Activated naive CD8-positive, alpha-beta T cell treated with anti-CD3 and anti-CD28 coated beads for 36 hours (primary cell): ENCODE data around the gene GLYATL3. TPM values are rescaled to one million over a fixed set of nuclear protein-coding genes. Genes with fewer than 3 reads are reported as not detected.

Source experiments
- DNase-seq: peaks from one replicate; pipeline ENCODE4 v3.0.0; 2021
- H3K27ac Mint-ChIP-seq: one replicate; pipeline ENCODE4 v1.8.0; 2022; ENCODE audit warnings: mild to moderate bottlenecking, moderate library complexity, mixed read lengths
- H3K27me3 Mint-ChIP-seq: one replicate; pipeline ENCODE4 v1.8.0; 2022; ENCODE audit warnings: mild to moderate bottlenecking, mixed read lengths
- H3K36me3 Mint-ChIP-seq: one replicate; pipeline ENCODE4 v1.8.0; 2021; ENCODE audit warnings: mild to moderate bottlenecking, mixed read lengths
- H3K4me1 Mint-ChIP-seq: one replicate; pipeline ENCODE4 v1.8.0; 2021; ENCODE audit warnings: mixed read lengths
- H3K4me3 Mint-ChIP-seq: one replicate; pipeline ENCODE4 v1.8.0; 2022; ENCODE audit warnings: mild to moderate bottlenecking, moderate library complexity, mixed read lengths
- H3K9me3 Mint-ChIP-seq: one replicate; pipeline ENCODE4 v1.8.0; 2022; ENCODE audit warnings: mixed read lengths
- total RNA-seq, 2 experiments: library from RNA; stranded (reverse); gene quantifications; one replicate each; pipeline ENCODE4 v1.2.3, GENCODE V29; 2021

GLYATL3 gene
- total RNA-seq, 2 experiments from 2014 or later, result not detected

DNA sequence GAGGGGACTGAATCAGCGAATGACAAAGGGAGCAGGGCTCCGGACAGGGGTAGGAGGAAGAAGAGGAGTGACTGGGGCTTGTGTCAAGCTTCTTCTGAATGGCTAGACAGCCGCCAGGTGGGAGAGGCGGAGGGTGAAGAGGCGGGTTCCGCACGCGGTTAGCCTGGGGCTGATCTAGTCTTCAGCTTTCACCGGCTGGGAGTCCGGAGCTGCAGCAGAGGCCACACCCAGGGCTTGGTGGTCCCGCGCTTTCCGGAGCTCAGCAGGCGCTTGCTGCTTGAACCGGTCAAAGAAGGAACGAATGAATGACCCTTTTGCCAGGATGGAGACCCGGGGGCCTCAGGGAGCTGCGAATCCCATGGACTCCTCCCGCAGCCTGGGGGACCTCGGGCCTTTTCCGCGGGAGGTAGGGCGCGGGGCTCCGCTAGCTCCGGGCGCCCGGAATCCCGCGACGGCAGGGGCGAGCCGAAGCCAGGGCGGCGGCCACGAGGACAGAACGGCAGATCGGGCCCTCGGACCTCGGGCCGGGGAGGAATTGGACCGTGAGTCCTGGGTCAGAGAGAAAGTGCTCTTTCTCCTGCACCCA, 50.9 kb downstream of the GLYATL3 start, which contains the start of gene C6orf141:
Gene C6orf141, plus strand, starts transcription at position 177 of the 586 bp plus-strand sequence. Its CDS starts 125 bp downstream, at position 302.
- Mint-ChIP-seq H3K4me3 (peak within 1 kb of the TSS; percentile 67), H3K36me3 (no peaks in the 10 kb centered on the region), H3K4me1 (peaks cover 19% of the 10 kb centered on the region), H3K27me3 (peaks cover 64% of the 10 kb centered on the region), H3K27ac (peak within 1 kb of the TSS; percentile 23), H3K9me3 (no peaks in the 10 kb centered on the region)
- peak; percentile 47 for DNase-seq

- DNase-seq, result no peak
- H3K36me3 Mint-ChIP-seq, result no peaks in the 10 kb centered on the region
- H3K27ac Mint-ChIP-seq, result peak overlapping the region; percentile 23
- no peaks in the 10 kb centered on the region for H3K9me3 Mint-ChIP-seq
- peaks cover 20% of the 10 kb centered on the region for H3K4me1 Mint-ChIP-seq
- peaks cover 66% of the 10 kb centered on the region for H3K27me3 Mint-ChIP-seq
- peak overlapping the region; percentile 67 for H3K4me3 Mint-ChIP-seq
Observed at GRCh38 chr6:49551078-49551865, 51.5 kb downstream of the GLYATL3 start.

DNA sequence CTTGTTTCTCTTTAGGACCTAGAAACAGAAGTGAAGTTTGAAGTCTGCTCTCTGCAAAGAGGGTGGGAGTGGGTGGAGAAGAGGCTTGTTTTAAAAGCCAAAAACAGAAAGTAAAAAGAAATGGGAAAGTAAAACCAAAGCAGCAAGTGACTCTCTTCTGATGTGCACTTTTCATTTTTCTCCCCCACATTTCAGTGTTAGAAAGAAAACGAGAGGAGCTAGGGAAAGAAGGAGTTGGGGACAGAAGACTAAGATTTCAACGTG, 52.1 kb downstream of the GLYATL3 start:
- Mint-ChIP-seq H3K4me3 (peak overlapping the region; percentile 67), H3K36me3 (no peaks in the 10 kb centered on the region), H3K4me1 (peaks cover 25% of the 10 kb centered on the region), H3K27me3 (peaks cover 63% of the 10 kb centered on the region), H3K27ac (no peak overlapping the region), H3K9me3 (no peaks in the 10 kb centered on the region)
- no peak for DNase-seq

- Mint-ChIP-seq H3K27me3 (peaks cover 56% of the 10 kb centered on the region), H3K36me3 (no peaks in the 10 kb centered on the region), H3K9me3 (no peaks in the 10 kb centered on the region), H3K4me3 (no peak overlapping the region), H3K27ac (no peak overlapping the region), H3K4me1 (peaks cover 25% of the 10 kb centered on the region)
- no peak for DNase-seq
Observed at GRCh38 chr6:49552596-49552995, 52.9 kb downstream of the GLYATL3 start.

DNA sequence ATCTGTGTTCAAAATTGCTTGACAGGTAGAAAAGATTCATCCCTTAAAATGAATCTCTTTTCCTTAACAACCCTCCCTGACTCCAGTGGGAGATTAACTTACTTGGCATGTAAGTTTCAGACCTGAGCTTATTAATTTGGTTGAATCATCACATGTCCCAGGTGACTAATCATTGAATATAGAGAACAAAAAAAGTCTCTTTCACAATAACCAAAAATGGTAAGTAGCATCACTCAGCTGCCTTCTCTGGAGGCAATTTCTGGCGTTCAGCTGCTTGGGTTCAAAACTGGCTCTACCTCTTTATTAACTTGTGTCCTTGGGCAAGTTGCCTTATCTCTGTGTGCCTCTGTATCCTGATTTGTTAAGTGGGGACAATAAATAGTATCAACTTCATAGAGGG, 53.7 kb downstream of the GLYATL3 start:
- DNase-seq, result no peak
- no peak overlapping the region for H3K27ac Mint-ChIP-seq

GRCh38 chr6:49555951-49556350, 56.2 kb downstream of the GLYATL3 start:
- no peak overlapping the region for H3K27ac Mint-ChIP-seq
- H3K4me1 Mint-ChIP-seq, result peaks cover 22% of the 10 kb centered on the region
- H3K27me3 Mint-ChIP-seq, result peaks cover 31% of the 10 kb centered on the region
- no peak for DNase-seq
- no peak overlapping the region for H3K4me3 Mint-ChIP-seq
- no peaks in the 10 kb centered on the region for H3K9me3 Mint-ChIP-seq
- H3K36me3 Mint-ChIP-seq, result no peaks in the 10 kb centered on the region

More for the DNA sequence above, 53.7 kb downstream of the GLYATL3 start:
- Mint-ChIP-seq H3K9me3 (no peaks in the 10 kb centered on the region), H3K4me3 (no peak overlapping the region), H3K4me1 (peaks cover 25% of the 10 kb centered on the region), H3K36me3 (no peaks in the 10 kb centered on the region), H3K27me3 (peaks cover 53% of the 10 kb centered on the region)

DNA sequence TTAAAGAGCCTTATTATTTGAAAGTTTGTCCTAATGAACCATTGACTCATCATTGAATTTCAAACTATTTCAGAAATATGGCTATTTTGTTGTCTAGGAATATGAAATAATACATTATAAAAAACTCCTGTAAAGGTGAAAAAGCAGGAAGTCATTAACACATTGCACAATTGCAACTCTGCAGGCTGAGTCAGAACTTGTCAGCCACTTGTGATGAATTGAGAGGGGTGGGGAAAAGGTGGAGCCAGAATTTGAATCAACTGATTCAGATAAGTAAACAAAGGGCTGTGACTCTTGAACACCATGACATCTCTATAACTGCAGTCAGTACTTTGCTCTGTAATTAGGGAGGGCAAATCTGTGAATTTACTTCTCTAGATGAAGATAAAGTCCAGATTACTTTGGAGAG, 56.7 kb downstream of the GLYATL3 start:
- H3K9me3 Mint-ChIP-seq, result no peaks in the 10 kb centered on the region
- no peak overlapping the region for H3K27ac Mint-ChIP-seq
- no peak overlapping the region for H3K4me3 Mint-ChIP-seq
- peaks cover 19% of the 10 kb centered on the region for H3K4me1 Mint-ChIP-seq
- H3K27me3 Mint-ChIP-seq, result peaks cover 26% of the 10 kb centered on the region
- no peak for DNase-seq
- H3K36me3 Mint-ChIP-seq, result no peaks in the 10 kb centered on the region

DNA sequence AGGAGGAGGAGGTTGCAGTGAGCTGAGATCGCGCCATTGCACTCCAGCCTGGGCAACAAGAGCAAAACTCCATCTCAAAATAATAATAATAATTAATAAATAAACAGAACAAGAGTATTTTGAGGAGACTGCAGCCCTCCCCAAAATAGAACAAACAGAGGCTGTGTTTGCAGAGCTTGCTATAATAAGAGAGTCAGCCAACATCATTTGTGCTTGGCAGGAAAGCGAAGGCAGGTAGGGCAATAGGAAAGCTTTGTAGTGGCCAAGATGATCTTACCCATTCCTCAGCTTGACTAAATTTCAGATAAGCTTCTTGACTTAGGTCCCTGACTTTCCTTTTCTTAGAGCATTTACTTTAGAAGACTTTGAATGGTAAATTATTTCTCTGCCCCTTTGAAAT, 57.5 kb downstream of the GLYATL3 start:
- Mint-ChIP-seq H3K36me3 (no peaks in the 10 kb centered on the region), H3K9me3 (no peaks in the 10 kb centered on the region), H3K4me1 (peaks cover 13% of the 10 kb centered on the region), H3K27ac (no peak overlapping the region), H3K4me3 (no peak overlapping the region), H3K27me3 (peaks cover 21% of the 10 kb centered on the region)
- no peak for DNase-seq

- no peaks in the 10 kb centered on the region for H3K9me3 Mint-ChIP-seq
- peaks cover 9% of the 10 kb centered on the region for H3K4me1 Mint-ChIP-seq
- peaks cover 21% of the 10 kb centered on the region for H3K27me3 Mint-ChIP-seq
- DNase-seq, result no peak
- H3K36me3 Mint-ChIP-seq, result no peaks in the 10 kb centered on the region
- H3K4me3 Mint-ChIP-seq, result no peak overlapping the region
- H3K27ac Mint-ChIP-seq, result no peak overlapping the region
Observed at GRCh38 chr6:49558238-49558637, 58.5 kb downstream of the GLYATL3 start.

GRCh38 chr6:49563006-49563886, 63.5 kb downstream of the GLYATL3 start:
- no peaks in the 10 kb centered on the region for H3K9me3 Mint-ChIP-seq
- H3K4me3 Mint-ChIP-seq, result no peak overlapping the region
- no peaks in the 10 kb centered on the region for H3K4me1 Mint-ChIP-seq
- DNase-seq, result no peak
- H3K27ac Mint-ChIP-seq, result no peak overlapping the region
- no peaks in the 10 kb centered on the region for H3K36me3 Mint-ChIP-seq
- H3K27me3 Mint-ChIP-seq, result peaks cover 20% of the 10 kb centered on the region

DNA sequence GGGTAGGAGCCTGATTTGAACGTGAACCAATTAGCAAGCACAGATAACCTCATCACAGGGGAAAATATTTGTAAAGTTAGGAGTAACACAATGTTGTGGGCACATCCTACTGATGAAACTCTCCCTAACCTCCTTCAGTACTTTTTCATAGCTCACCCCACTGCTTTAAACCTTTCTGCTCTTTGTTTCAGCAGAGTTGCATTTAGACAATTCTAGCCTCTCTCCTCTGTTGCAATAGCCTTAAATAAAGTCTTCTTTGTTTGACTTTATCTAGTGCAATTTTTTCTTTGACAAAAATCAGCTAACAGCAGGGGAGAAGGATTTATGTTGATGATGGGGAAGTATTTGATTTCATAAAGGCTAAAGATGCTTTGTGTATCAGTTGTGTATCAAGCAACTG, 64.8 kb downstream of the GLYATL3 start:
- Mint-ChIP-seq H3K4me1 (no peaks in the 10 kb centered on the region), H3K27me3 (peaks cover 24% of the 10 kb centered on the region), H3K27ac (no peak overlapping the region), H3K9me3 (no peaks in the 10 kb centered on the region), H3K36me3 (no peaks in the 10 kb centered on the region), H3K4me3 (no peak overlapping the region)
- DNase-seq, result no peak

DNA sequence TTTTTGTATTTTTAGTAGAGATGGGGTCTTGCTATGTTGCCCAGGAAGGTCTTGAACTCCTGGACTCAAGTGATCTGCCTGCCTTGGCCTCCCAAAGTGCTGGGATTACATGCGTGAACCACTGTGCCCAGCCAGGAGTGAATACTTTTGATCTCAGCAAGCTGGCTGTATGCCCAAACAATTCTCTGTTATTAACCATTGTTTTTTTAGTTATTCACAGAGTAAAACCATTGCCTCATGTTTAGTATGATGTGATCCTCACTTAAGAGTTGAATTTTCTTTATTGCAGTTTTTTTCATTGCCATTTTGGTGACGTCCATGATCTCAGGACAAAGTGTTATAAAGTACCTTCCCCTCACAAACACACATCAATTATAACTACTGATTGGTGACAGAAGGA, 65.5 kb downstream of the GLYATL3 start:
- H3K4me1 Mint-ChIP-seq, result no peaks in the 10 kb centered on the region
- no peaks in the 10 kb centered on the region for H3K36me3 Mint-ChIP-seq
- H3K4me3 Mint-ChIP-seq, result no peak overlapping the region
- DNase-seq, result no peak
- no peak overlapping the region for H3K27ac Mint-ChIP-seq
- H3K9me3 Mint-ChIP-seq, result no peaks in the 10 kb centered on the region
- peaks cover 25% of the 10 kb centered on the region for H3K27me3 Mint-ChIP-seq

DNA sequence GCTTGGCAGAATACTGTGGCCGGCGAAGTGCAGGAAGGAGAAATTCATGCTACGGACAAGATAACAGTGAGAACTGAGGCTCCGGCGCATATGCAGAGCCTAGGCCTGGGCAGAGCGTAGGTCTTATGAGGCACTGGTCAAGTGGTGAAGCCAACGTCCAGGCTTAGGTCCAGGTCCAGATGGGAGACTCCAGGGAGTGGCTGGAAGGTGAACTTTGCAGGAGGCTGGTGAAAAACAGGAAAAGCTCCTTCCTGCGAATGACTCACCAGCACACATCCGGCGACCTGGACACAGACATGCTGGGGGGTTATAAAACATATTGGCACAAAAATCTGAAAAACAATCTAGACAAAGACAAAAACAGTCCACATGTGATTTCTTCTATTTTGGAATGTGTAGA, 66.1 kb downstream of the GLYATL3 start:
- Mint-ChIP-seq H3K36me3 (no peaks in the 10 kb centered on the region), H3K27me3 (peaks cover 25% of the 10 kb centered on the region), H3K4me3 (no peak overlapping the region), H3K9me3 (no peaks in the 10 kb centered on the region), H3K27ac (no peak overlapping the region), H3K4me1 (no peaks in the 10 kb centered on the region)
- DNase-seq, result no peak

GRCh38 chr6:49570474-49571079, 70.9 kb downstream of the GLYATL3 start:
- DNase-seq, result no peak
- Mint-ChIP-seq H3K4me3 (no peak overlapping the region), H3K27me3 (peaks cover 14% of the 10 kb centered on the region), H3K9me3 (no peaks in the 10 kb centered on the region), H3K36me3 (no peaks in the 10 kb centered on the region), H3K27ac (no peak overlapping the region), H3K4me1 (no peaks in the 10 kb centered on the region)

DNA sequence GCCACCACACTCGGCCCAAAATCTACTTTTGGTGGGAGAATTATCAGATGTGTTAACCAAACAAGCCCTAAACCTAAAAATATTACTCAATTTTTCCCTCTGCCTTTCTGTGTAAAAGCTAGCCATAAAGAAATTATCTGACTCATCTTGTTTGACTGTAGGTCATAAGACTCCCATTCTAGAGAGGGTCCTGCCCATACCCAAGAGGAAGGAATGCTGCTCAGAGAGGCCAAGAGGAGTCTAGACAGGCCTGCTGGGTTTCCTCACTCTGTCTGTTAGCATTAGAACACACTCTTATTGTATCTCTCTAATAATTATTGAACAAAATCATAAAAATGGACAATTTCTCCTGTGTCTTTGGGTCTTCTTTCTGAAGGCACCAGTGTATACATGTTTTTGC, 76.9 kb downstream of the GLYATL3 start:
- H3K4me3 Mint-ChIP-seq, result no peak overlapping the region
- H3K27me3 Mint-ChIP-seq, result peaks cover 7% of the 10 kb centered on the region
- H3K27ac Mint-ChIP-seq, result no peak overlapping the region
- H3K4me1 Mint-ChIP-seq, result no peaks in the 10 kb centered on the region
- H3K36me3 Mint-ChIP-seq, result no peaks in the 10 kb centered on the region
- peaks cover 3% of the 10 kb centered on the region for H3K9me3 Mint-ChIP-seq
- no peak for DNase-seq
